GM10248 (cell line): ENCODE measurements around the gene UBE2E2.

Source experiments
- CTCF ChIA-PET: fragments of 300-600 bp; sonication (Branson Sonifier 250); formaldehyde crosslinking; extraction: SDS; loops from one replicate; lab custom pipeline; 2021; ENCODE audit warnings: antibody characterized with exemption; lab: Yijun Ruan, JAX
- POLR2A ChIA-PET: fragments of 350-650 bp; sonication (Branson Sonifier 250); formaldehyde crosslinking; extraction: SDS; loops from one replicate; lab custom pipeline; 2020; ENCODE audit warnings: antibody characterized with exemption; lab: Yijun Ruan, JAX
- DNase-seq: peaks from one replicate; pipeline ENCODE4 v3.0.0; 2012; ENCODE audit errors: extremely low spot score
- CTCF ChIP-seq: IDR thresholded peaks from 2 replicates; pipeline ENCODE4 v1.5.1; 2012; ENCODE audit warnings: mild to moderate bottlenecking, low read depth; ENCODE audit errors: extremely low read depth, missing control alignments, control extremely low read depth

The UBE2E2 gene

GRCh38 chr3:23565041-23565775 lies 362.1 kb downstream of the UBE2E2 start:
- POLR2A ChIA-PET: no interaction called here
- TF ChIP-seq CTCF: no peak
- CTCF ChIA-PET: interaction anchor here (1.2 to 1.6 kb wide), 3 partner anchors 11 to 17 kb away, joined by 3 to 6 read pairs (median 3); no protein-coding TSS in a partner anchor
- DNase-seq: no peak

GRCh38 chr3:23566499-23566898 lies 363.4 kb downstream of the UBE2E2 start:
- ChIA-PET CTCF (no interaction called here), POLR2A (no interaction called here)
- TF ChIP-seq CTCF: no peak
- DNase-seq: no peak

- no peak for DNase-seq
- no peak for TF ChIP-seq CTCF
- POLR2A ChIA-PET: no interaction called here
- CTCF ChIA-PET: no interaction called here
Observed at GRCh38 chr3:23567917-23568316, 364.8 kb downstream of the UBE2E2 start.

- no peak for DNase-seq
- POLR2A ChIA-PET: no interaction called here
- CTCF ChIA-PET: interaction anchor here (1.0 to 1.1 kb wide), 2 partner anchors 10 to 17 kb away, joined by 3 to 4 read pairs; no protein-coding TSS in a partner anchor
- no peak for TF ChIP-seq CTCF
Observed at GRCh38 chr3:23573827-23574226, 370.7 kb downstream of the UBE2E2 start.

GRCh38 chr3:23574822-23575315 lies 371.7 kb downstream of the UBE2E2 start:
- ChIA-PET CTCF (no interaction called here), POLR2A (no interaction called here)
- no peak for TF ChIP-seq CTCF
- no peak for DNase-seq

GRCh38 chr3:23575697-23576096 lies 372.6 kb downstream of the UBE2E2 start:
- ChIA-PET CTCF (no interaction called here), POLR2A (no interaction called here)
- DNase-seq: no peak
- no peak for TF ChIP-seq CTCF
